HTR-8/SVneo (cell line): Measurements from ENCODE around the gene HOGA1.

Experiments
- DNase-seq: peaks from one replicate; pipeline ENCODE4 v3.0.0; 2011; ENCODE audit warnings: low spot score, mixed read lengths; ENCODE audit not compliant: insufficient read length
- FAIRE-seq: peaks from 2 replicates; lab custom pipeline; 2011; peaks lifted over from hg19 to GRCh38; lab: Jason Lieb, UNC

The HOGA1 gene

DNA sequence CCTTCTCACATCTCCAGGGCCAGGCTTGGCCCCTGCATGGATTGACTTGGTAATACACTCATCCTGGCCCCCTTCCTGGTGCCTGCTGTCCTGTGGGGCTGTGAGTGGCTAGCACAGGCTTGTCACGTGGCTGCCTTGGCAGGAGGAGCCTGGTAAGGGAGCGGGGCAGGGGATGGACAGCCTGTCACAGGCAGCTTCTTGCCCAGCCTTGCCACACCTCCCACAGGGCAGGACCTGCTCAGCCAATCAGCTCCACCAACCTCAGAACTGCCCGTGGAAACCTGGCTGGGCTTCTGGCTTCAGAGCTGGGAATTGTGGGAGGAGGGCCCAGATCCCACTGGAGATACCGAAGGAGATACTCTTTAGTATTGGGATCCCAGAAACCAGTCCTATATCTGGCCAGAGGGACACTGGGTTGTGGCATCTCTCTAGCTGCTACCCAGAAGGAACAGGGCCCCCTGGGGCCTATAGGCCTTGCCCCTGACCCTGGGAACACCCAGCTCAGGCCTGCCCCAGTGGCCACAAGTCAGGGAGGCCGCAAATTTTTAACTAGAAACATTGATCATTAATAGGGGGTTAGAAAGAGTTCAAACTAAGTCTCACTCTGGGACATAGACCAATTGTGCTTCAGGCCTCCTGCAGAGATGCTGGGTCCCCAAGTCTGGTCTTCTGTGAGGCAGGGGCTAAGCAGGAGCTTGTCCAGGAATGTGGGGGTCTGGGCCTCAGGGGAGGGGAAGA is at the start of gene HOGA1:
TSS of gene HOGA1 (plus strand) at position 330 of the 738 bp plus-strand sequence. CDS start at position 645, 315 bp downstream.
- FAIRE-seq = peak; percentile 94
- DNase-seq = peak; percentile 94

DNA sequence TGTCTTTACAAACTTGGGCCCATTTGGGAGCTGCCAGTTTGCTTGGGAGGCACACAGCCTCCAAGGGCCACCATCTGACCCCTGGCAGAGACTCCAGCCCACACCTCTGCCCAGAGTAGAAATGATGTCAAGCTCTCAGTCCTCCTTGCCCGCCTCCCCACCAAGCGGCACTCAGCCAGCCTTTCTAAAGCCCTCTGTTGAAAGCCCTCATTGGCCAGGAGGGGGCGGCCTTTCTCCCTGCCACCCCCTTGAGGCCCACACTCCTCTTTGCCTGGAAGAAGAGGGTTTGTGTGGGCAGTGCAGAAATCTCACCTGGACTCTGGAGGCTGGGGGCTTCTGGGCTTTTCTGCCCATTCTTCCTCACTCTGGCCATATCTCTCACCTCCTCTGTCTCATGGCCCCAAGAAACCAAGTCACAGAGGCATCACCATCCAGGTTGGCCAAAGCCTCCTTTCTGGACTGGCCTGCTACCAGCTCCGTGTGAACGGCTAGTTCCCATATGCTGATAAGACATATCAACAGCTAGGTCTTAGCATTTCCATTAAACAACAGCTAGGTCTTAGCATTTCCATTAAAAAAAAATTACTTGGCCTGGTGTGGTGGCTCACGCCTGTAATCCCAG is 49.3 kb upstream of the HOGA1 start:
- FAIRE-seq = no peak
- no peak for DNase-seq

DNA sequence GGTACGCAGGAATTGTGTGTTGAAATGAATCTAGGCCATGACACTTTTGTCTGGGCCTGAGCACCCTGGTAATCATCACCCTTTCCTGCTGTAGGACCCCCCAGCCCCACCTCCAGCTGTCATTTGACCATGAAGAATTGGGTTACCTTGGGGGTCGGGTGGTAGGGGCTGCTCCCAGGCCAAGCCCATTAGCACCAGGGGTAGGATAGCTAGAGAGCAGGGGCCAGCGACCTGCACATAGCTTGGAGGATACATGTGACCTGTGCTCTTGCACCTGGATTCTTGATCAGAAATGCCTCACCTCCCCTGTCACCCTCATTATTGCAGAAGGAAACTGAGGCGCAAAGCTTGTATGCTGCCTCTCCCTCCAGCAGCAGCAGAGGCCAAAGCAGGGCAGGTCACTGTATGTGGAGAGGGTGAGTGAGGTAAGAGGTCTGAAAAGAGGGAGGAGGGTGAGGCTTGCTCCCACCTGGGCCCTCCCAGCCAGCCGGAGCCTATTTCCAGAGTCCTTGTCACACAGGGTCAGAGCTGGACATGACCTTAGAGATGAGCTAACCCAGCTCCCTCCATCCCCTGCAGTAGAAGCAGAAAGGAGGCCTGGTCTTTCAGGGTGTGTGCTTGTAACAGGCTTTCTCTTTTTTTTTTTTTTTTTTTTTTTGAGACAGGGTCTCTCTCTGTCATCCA is 46.9 kb upstream of the HOGA1 start:
- FAIRE-seq (no peak), DNase-seq (no peak)

DNA sequence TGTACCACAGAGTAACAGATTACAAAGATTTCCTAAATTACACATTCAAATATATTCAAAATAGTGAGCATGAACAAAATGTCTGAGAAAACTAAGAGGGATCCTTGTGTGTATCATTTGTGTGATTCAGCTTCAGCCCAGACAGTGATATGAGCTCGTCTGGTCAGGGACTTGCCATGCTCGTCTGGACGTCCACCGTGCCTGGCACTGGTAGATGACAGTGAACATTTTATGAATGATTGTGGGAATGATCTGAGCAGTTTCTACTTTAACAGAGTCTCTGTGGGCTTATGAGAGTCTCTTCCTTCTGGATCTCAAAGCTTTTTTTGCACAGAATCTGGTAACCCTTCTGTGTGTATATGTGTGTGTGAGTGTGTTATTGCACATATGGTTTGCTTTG is 45.8 kb upstream of the HOGA1 start:
- DNase-seq = no peak
- FAIRE-seq = no peak

DNA sequence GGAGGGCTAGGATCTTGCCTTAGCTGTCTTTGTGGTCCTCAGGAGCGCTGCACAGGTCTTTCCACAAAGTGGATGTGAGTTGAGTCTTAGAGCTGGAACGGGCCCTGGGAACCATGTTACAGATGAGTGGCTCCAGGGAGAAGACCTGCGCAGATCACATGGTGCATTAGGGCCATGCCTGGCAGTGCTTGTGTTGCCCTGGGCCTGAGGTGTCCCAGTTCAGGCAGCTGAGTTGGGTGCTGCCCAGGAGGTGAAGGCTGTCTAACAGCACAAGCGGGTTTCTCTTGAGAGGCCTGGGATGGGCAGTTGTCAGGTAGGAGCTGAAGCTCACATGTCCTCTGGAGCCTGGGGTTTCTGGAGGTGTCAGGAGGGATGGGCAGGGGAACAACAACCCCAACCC is 45.4 kb upstream of the HOGA1 start:
- FAIRE-seq = no peak
- no peak for DNase-seq

- FAIRE-seq (peak; percentile 92), DNase-seq (peak; percentile 78)
Observed at GRCh38 chr10:97539523-97540200, 44.5 kb upstream of the HOGA1 start.

DNA sequence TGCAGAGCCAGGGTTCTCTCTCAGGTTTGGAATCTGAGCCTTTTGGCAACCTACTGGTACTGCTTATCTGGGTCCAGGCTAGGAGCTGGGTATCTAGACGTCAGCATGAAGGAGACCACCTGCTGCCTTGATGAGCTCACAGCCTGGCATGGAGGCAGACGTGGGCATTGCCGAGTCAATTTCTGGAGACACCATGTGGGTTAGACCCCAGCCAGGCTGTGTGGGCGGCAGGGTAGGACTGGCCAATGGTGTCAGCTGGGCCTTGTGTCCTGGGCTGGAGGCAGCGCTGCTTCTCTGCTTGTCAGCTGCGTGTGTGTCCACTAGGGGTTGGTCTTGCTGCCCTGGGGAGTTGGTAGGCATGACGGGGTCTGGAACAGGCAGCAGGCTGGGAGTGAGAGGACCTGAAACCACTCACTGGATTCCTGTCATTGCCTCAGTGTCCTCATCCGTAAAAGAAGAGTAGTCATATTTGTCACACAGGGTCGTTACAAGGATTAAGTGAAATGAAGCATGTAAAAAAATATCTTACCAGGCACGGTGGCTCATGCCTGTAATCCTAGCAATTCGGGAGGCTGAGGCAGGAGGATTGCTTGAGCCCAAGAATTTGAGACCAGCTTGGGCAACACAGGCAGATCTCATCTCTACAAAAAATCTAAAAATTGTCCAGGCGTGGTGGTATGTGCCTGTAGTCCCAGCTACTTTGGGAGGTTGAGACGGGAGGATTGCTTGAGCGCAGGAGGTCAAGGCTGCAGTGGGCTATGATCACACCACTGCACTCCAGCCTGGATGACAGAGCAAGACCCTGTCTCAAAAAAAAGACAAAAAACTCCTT is 43.3 kb upstream of the HOGA1 start:
- FAIRE-seq (peak; percentile 31), DNase-seq (no peak)

DNA sequence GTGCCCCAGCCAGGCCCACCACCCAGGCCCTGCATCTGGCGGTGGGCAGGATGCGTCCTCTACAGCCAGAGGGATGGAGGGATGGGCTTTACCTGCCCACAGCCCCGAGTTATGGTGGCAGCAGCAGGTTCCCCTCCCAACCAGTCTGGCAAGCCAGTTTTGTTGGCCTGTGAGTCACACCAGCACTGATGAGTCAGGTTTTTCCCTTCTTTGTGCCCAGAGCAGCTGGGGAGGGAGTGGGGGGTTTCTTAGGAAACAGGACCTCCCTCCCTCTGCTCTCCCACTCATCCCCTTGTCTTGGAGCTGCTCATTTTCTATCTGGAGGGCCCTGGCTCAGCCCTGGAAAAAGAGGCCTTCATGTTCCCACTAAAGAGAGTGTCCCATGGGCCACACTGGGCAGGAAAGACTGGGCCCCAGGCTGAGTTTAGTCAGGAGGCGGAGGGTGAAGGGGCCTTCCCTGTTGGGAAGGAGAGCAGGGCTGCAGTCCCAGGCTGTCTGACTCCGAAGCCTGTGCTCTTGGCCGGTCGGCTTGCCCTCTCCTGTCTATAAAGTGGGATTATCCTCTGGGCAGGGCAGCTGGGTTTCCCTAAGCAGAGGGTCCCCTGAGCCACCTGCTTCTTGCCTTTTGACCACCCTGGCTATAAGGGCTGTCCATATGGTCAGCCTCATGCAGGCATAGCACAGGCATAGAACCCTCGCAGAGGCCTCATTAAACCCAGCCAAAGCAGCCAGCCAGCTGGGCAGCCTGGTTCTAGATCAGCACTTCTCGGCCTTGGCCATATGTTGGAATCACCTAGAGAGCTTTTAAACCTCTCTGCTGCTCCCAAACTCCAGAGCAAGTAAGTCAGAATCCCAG is 41.8 kb upstream of the HOGA1 start:
- peak; percentile 79 for DNase-seq
- peak; percentile 81 for FAIRE-seq

DNA sequence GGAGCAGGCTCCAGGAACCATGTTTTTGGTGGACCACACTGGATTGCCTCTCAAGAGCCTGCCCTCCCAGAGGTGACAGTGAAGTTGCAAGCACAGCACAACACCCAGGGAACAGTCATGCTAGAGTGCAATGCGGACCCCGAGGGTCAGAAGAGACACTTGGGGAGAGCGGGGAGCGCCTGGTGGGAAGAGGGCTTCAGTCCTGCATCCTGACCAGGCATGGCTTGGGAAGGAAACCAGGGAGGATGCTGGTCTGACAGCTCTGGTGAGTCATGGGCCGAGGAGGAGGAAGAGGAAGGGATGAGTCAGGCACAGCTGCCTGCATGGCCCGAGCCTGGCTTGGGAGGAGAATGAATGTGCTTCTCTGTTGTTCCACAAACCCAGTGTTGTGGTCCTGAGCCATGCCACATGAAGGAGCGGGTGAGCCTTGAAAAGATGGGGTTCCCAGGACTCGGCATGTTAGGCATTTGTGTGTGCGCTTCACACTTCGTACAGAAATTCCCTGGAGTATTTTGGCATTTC is 41.1 kb upstream of the HOGA1 start:
- FAIRE-seq (peak; percentile 99), DNase-seq (peak; percentile 93)

DNA sequence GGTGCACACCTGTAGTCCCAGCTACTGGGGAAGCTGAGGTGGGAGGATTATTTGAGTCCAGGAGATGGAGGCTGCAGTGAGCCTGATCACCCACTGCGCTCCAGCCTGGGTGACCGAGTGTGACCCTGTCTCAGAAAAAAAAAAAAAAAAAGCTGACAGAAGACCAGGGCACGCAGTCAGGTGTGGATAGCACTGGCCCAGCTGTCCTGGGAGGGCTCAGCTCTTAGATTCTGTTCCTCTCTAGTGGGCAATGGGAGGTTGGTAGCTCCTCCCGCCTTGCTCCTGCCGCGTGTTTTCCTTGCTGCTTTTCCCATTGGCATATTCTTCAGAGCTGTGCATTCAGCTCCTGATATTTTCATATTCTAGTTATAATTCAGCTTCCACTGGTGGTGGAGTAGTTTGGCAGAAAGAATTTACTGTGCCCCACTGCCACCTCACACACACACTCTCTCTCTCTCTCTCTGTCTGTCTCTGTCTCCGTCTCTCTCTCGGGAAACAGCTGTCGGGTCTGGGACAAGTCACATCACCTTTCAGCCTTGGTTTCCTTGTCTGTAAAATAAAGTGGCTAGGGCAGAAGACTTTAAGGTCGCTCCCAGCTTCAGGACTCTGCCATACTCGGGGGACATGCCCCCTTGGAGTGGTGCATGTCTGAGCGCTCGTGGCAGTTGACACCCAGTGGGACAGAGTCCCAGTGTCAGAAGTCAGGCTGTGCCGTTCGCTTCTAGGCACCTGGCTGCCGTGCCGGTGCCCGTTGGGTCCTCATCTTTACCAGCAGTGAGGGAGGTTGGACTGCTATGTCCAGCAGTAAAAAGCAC is 37.5 kb upstream of the HOGA1 start:
- DNase-seq (no peak), FAIRE-seq (peak; percentile 38)

GRCh38 chr10:97547271-97547600 is 37.0 kb upstream of the HOGA1 start:
- DNase-seq = no peak
- FAIRE-seq = no peak

DNA sequence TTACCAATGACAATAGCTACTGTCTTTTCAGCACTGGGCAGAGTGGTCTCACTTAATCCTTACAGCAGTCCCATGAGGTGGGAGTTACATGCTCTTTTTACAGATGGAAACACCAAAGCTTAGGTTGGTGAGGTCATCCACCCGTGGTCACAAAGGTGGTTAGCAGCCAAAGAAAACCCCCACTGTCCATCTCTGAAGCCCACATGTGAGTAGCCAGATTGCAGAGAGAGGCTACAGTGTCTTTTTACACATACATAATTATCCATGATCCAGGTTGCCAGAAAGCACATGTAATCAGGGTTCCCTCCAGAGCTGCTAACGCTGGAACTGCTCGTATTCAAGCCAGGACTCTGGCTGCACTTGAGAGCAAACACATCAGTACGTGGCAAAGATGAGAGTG is 36.2 kb upstream of the HOGA1 start:
- DNase-seq (no peak), FAIRE-seq (peak; percentile 4)

GRCh38 chr10:97548828-97549455 is 35.2 kb upstream of the HOGA1 start:
- FAIRE-seq (no peak), DNase-seq (no peak)

- FAIRE-seq = no peak
Observed at GRCh38 chr10:97549587-97550322, 34.4 kb upstream of the HOGA1 start.

GRCh38 chr10:97550336-97551149 is 33.6 kb upstream of the HOGA1 start:
- DNase-seq = no peak
- peak; percentile 72 for FAIRE-seq

More at GRCh38 chr10:97549587-97550322, 34.4 kb upstream of the HOGA1 start:
- no peak for DNase-seq

DNA sequence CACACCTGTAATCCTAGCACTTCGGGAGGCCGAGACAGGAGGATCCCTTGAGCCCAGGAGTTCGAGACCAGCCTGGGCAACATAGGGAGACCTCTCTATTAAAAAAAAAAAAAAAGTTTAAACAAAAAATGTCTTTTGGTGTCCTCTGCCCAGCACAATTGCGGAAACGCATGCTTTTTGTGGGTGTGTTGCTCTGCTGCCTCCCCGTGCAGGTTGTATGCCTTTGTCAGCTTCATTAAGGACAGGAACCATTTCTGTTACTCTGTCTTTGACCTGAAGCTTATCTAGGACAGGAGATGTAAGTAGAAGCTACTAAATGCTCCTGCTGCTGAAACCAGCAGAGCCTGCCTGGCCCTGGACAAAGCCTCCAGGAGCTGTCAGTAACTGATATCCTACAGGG is 32.9 kb upstream of the HOGA1 start:
- DNase-seq = no peak
- no peak for FAIRE-seq
